SJCRH30 (cell line): ENCODE measurements around the gene MYO5B. TPM values are rescaled to one million over a fixed set of nuclear protein-coding genes. Genes with fewer than 3 reads are reported as not detected.

ENCODE experiments used
- DNase-seq, 2 experiments: peaks; one replicate each; pipeline ENCODE4 v3.0.0-alpha.2; 2015 to 2020
- H3K27ac ChIP-seq: fragments of 250-450 bp; sonication (Bioruptor Pico); 2 replicates; pipeline ENCODE4 v1.5.1; 2020; ENCODE audit warnings: mild to moderate bottlenecking, moderate library complexity
- H3K27me3 ChIP-seq: fragments of 250-450 bp; sonication (Bioruptor Pico); 2 replicates; pipeline ENCODE4 v1.5.1; 2020; ENCODE audit warnings: mild to moderate bottlenecking, moderate library complexity
- H3K36me3 ChIP-seq: fragments of 250-450 bp; sonication (Bioruptor Pico); 2 replicates; pipeline ENCODE4 v1.5.1; 2020; ENCODE audit warnings: mild to moderate bottlenecking, moderate library complexity
- H3K4me1 ChIP-seq: fragments of 250-450 bp; sonication (Bioruptor Pico); 2 replicates; pipeline ENCODE4 v1.5.1; 2020; ENCODE audit warnings: mild to moderate bottlenecking, moderate library complexity
- H3K4me3 ChIP-seq: fragments of 250-450 bp; sonication (Bioruptor Pico); 2 replicates; pipeline ENCODE4 v1.5.1; 2020; ENCODE audit warnings: mild to moderate bottlenecking, moderate library complexity
- H3K9me3 ChIP-seq: fragments of 250-450 bp; sonication (Bioruptor Pico); replicated peaks from 2 replicates; pipeline ENCODE4 v1.5.1; 2020; ENCODE audit warnings: mild to moderate bottlenecking, moderate library complexity
- total RNA-seq: library from RNA; depleted of rRNA; stranded (reverse); fragments of >200 nt; shearing (Covaris generic); gene quantifications from 2 replicates; pipeline ENCODE4 v1.2.3, GENCODE V29; 2014

MYO5B gene
- total RNA-seq, 1 experiment from 2014 or later = 39.1 TPM

DNA sequence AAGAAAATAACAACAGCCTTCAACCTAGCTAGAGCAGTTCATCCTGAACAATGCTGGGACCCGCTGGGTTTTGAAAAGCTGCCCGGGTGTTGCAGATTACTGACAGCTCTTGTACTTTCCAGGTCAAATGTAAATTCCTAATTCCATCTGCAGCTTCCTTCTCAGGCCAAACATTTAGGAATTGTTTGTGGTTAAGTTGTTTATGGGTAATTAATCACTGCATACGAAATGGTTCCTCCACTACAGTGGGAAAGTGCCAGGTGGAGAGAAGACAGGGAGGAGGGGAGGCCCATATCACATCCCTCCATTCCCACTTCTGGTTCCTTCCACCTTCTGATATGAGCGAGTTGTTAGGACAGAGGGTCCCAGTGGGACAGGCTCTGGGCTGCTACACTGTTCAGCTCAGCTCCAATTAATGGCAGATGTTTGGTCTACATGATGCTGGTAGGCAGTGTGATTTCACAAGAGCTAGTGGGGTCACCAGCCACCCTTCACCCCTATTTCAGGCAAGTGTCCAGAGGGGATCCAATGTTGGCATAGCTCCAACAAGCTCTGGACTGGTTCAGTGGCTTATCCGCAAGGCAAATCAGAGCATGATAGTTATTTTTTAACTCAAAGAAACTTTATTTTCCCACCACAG is 268.7 kb downstream of the MYO5B start:
- Histone ChIP-seq H3K27me3 (no peaks in the 10 kb centered on the region), H3K36me3 (no peaks in the 10 kb centered on the region), H3K4me1 (no peaks in the 10 kb centered on the region), H3K4me3 (no peak overlapping the region), H3K27ac (no peak overlapping the region), H3K9me3 (no peaks in the 10 kb centered on the region)
- DNase-seq = no peak

DNA sequence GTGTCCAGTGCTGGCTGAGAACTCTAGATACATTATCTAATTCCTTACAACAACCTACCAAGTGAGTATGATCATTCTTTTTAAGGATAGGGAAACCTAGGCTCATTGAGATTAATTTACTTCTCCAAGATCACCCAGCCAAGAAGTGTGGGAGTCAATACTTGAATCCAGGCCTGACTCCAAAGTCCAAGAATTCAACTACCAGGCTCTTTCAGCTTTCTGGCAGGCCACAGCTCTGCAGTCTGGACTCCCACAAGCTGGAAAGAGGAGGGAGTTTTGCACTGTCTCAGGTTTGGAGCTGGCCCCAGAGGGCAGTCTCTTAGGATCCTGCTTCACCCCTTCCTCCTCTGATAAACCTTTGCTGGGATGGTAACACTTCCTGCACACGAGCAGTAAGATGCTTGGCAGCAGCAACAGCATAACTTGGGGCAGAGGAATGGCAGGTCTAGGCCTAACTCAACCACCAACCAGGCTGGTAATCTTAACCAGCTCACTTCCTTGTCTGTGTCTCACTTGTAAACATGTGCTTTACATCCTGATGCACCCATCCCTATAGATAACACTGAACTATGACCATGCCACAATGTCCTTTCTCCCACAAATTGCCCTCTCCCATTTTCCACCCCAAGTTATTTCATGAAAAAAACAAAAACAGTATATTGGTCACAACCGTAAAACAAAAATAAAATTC is 270.5 kb downstream of the MYO5B start:
- no peaks in the 10 kb centered on the region for H3K36me3 ChIP-seq
- no peak overlapping the region for H3K4me3 ChIP-seq
- H3K27me3 ChIP-seq = no peaks in the 10 kb centered on the region
- no peak overlapping the region for H3K27ac ChIP-seq
- no peak for DNase-seq
- no peaks in the 10 kb centered on the region for H3K9me3 ChIP-seq
- no peaks in the 10 kb centered on the region for H3K4me1 ChIP-seq

GRCh38 chr18:49922228-49922627 is 272.7 kb downstream of the MYO5B start:
- Histone ChIP-seq H3K36me3 (no peaks in the 10 kb centered on the region), H3K9me3 (no peaks in the 10 kb centered on the region), H3K4me1 (no peaks in the 10 kb centered on the region), H3K27me3 (no peaks in the 10 kb centered on the region), H3K4me3 (no peak overlapping the region), H3K27ac (no peak overlapping the region)
- DNase-seq = no peak

GRCh38 chr18:49921318-49921985 is 273.5 kb downstream of the MYO5B start:
- Histone ChIP-seq H3K27me3 (no peaks in the 10 kb centered on the region), H3K4me1 (no peaks in the 10 kb centered on the region), H3K27ac (no peak overlapping the region), H3K4me3 (no peak overlapping the region), H3K36me3 (no peaks in the 10 kb centered on the region), H3K9me3 (no peaks in the 10 kb centered on the region)
- no peak for DNase-seq

DNA sequence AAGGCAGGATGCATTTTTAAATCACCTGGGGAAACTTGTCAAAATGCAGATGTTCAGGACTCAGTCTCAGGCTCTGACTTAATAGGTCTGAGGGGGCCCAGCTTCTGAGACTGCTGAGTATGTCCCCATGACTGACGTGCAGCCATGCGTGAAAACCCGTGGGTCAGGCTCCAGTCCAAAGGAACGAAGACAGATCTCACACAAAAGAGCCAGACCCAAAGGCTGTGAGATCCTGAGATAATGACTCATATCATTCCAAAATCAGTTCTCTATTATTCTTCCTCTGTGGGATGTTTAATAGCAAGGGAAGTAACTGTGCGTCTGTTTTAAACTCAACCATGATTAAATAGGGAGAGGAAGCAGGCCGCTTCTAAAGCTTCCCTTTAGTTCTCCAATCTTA is 274.2 kb downstream of the MYO5B start:
- Histone ChIP-seq H3K36me3 (no peaks in the 10 kb centered on the region), H3K27ac (no peak overlapping the region), H3K27me3 (no peaks in the 10 kb centered on the region), H3K4me3 (no peak overlapping the region), H3K9me3 (no peaks in the 10 kb centered on the region), H3K4me1 (no peaks in the 10 kb centered on the region)
- no peak for DNase-seq

DNA sequence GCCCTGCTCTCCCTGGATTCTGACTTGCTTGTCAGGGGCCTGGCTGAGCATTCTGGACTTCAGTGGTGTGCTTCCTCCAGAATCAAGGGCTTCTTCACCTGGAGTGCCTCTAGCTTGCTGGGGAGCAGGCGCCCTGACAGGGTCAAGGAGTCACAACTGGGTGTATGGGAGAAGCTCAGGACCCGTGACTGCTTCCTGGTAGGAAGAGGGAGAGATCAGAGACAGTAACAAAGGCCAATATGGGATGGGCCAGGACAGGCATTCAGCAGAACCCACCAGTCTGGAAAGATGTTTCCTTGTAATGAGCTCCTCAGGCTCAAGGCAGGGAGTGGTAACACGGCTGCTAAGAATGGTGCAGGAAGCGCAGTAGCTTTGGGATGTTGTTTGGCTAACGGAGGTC is 277.2 kb downstream of the MYO5B start:
- H3K36me3 ChIP-seq = no peaks in the 10 kb centered on the region
- H3K9me3 ChIP-seq = no peaks in the 10 kb centered on the region
- no peak for DNase-seq
- no peak overlapping the region for H3K4me3 ChIP-seq
- no peaks in the 10 kb centered on the region for H3K27me3 ChIP-seq
- no peaks in the 10 kb centered on the region for H3K4me1 ChIP-seq
- no peak overlapping the region for H3K27ac ChIP-seq

DNA sequence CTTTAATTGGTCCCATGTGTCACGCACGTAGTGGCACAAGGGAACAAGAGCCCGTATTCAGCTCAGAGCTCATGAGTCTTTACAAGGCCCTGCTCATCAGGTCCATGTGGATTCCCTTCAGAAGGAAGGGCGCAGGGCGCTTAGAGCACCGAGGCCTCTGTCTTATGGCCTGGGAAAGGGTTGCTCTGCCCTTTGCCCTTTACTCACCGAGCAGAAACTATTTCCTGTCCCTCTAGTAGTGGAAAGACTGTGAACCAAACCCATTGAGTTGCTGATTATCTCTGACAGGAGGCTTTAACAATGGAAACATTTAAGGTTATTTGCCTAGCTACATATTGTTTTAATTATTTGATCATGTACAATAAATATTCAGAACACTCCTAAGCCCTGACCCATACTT is 279.6 kb downstream of the MYO5B start:
- no peak overlapping the region for H3K4me3 ChIP-seq
- H3K36me3 ChIP-seq = no peaks in the 10 kb centered on the region
- H3K9me3 ChIP-seq = no peaks in the 10 kb centered on the region
- DNase-seq = no peak
- no peaks in the 10 kb centered on the region for H3K27me3 ChIP-seq
- no peaks in the 10 kb centered on the region for H3K4me1 ChIP-seq
- no peak overlapping the region for H3K27ac ChIP-seq

GRCh38 chr18:49913221-49913620 is 281.7 kb downstream of the MYO5B start:
- H3K9me3 ChIP-seq = no peaks in the 10 kb centered on the region
- no peaks in the 10 kb centered on the region for H3K27me3 ChIP-seq
- no peak overlapping the region for H3K4me3 ChIP-seq
- no peaks in the 10 kb centered on the region for H3K4me1 ChIP-seq
- H3K36me3 ChIP-seq = no peaks in the 10 kb centered on the region
- no peak for DNase-seq
- H3K27ac ChIP-seq = no peak overlapping the region

- Histone ChIP-seq H3K4me3 (no peak overlapping the region), H3K4me1 (no peaks in the 10 kb centered on the region), H3K27ac (no peak overlapping the region), H3K36me3 (no peaks in the 10 kb centered on the region), H3K27me3 (no peaks in the 10 kb centered on the region), H3K9me3 (no peaks in the 10 kb centered on the region)
- DNase-seq = no peak
Observed at GRCh38 chr18:49911427-49911826, 283.5 kb downstream of the MYO5B start.

DNA sequence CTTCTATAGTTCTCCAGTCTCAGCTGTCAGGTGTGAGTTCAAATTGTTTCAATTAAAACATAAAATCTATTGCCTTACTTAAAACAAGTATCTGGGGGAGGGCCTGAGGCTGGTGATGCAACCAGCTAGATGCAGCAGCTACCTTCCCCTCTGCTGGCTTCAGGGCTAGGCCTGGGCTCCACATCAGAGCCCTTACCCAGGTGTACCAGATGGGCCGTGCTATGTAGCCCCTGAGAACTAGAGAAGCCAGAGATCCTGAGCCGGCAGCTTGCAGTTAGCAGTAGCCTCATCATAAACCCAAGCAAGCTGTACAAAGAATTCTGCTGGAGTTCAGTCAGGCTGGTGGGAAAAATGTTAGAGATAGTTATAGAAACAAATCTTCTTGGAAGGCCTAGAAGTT is 284.0 kb downstream of the MYO5B start:
- H3K36me3 ChIP-seq = no peaks in the 10 kb centered on the region

GRCh38 chr18:49910019-49910418 is 284.9 kb downstream of the MYO5B start:
- H3K9me3 ChIP-seq = no peaks in the 10 kb centered on the region
- H3K4me1 ChIP-seq = no peaks in the 10 kb centered on the region
- H3K4me3 ChIP-seq = no peak overlapping the region
- peak in 1 of 2 experiments; percentile 4 for DNase-seq
- no peak overlapping the region for H3K27ac ChIP-seq
- no peaks in the 10 kb centered on the region for H3K36me3 ChIP-seq
- H3K27me3 ChIP-seq = no peaks in the 10 kb centered on the region

More for the DNA sequence above, 284.0 kb downstream of the MYO5B start:
- no peak overlapping the region for H3K4me3 ChIP-seq
- H3K27ac ChIP-seq = no peak overlapping the region
- no peaks in the 10 kb centered on the region for H3K4me1 ChIP-seq
- no peaks in the 10 kb centered on the region for H3K27me3 ChIP-seq
- no peaks in the 10 kb centered on the region for H3K9me3 ChIP-seq
- no peak for DNase-seq

DNA sequence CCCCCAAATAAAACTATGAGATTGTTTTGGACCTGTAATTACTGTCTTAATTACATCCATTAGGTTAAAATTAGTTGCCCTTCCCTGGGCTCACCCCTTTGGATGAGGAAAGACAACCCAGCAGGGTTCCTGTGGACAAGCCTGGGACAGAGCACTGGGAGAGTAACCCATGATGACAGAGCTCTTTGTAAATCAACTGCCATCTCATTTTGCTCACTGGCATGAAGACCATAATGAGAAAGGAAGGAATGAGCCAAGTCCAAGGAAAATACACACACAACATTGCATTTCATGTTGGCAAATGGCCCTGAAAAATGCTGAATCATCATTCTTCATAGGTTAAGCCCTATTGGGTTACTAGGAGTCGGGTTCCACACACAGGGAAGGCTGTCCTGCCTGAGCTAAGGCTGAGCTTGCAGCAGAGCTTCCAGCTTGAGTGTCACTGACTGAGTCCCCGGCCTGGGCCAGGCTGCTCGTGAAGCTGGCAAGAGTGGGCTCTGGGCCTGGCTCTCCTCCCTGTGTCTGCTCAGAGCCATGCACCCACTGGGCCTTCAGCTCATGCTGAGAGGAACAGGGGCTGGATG is 287.5 kb downstream of the MYO5B start:
- Histone ChIP-seq H3K9me3 (no peaks in the 10 kb centered on the region), H3K4me3 (no peak overlapping the region), H3K4me1 (no peaks in the 10 kb centered on the region), H3K27me3 (no peaks in the 10 kb centered on the region), H3K36me3 (no peaks in the 10 kb centered on the region), H3K27ac (no peak overlapping the region)
- DNase-seq = no peak

DNA sequence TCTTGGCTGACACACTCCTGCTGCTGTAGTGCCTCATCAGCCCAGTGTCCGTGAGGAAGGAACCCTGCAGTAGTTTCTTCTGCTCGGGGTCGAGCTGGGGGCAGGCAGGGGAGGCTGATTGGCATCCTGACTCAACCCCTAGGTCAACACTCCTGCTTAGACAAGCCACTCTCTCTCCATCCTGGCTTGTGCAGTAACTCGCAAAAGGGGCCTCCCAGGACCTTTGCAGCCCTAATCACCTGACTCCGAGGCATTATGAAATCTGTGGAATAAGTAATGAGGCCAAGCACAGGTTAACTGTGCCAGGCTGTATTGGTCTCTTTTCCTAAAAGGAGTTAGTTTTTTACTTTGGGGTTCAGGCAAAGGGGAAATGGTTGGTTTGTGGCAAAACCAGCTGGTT is 289.2 kb downstream of the MYO5B start:
- Histone ChIP-seq H3K27ac (no peak overlapping the region), H3K4me3 (no peak overlapping the region), H3K36me3 (no peaks in the 10 kb centered on the region)

GRCh38 chr18:49904871-49905555 is 289.9 kb downstream of the MYO5B start:
- Histone ChIP-seq H3K27me3 (no peaks in the 10 kb centered on the region), H3K9me3 (no peaks in the 10 kb centered on the region), H3K36me3 (no peaks in the 10 kb centered on the region), H3K27ac (no peak overlapping the region), H3K4me3 (no peak overlapping the region), H3K4me1 (no peaks in the 10 kb centered on the region)
- DNase-seq = no peak

More for the DNA sequence above, 289.2 kb downstream of the MYO5B start:
- H3K27me3 ChIP-seq = no peaks in the 10 kb centered on the region
- no peak for DNase-seq
- no peaks in the 10 kb centered on the region for H3K9me3 ChIP-seq
- H3K4me1 ChIP-seq = no peaks in the 10 kb centered on the region

GRCh38 chr18:49901862-49902340 is 293.0 kb downstream of the MYO5B start:
- H3K4me1 ChIP-seq = no peaks in the 10 kb centered on the region
- H3K4me3 ChIP-seq = no peak overlapping the region
- no peaks in the 10 kb centered on the region for H3K27me3 ChIP-seq
- no peaks in the 10 kb centered on the region for H3K36me3 ChIP-seq
- H3K9me3 ChIP-seq = no peaks in the 10 kb centered on the region
- no peak overlapping the region for H3K27ac ChIP-seq
- DNase-seq = no peak
